Measurements from ENCODE around the gene FMN2. TPM values are rescaled to one million over a fixed set of nuclear protein-coding genes. Genes with fewer than 3 reads are reported as not detected.
A peak's percentile ranks its signal among the peaks of the same experiment; 100 is the strongest.

Gene FMN2
- total RNA-seq, 2 experiments from 2014 or later = not detected

DNA sequence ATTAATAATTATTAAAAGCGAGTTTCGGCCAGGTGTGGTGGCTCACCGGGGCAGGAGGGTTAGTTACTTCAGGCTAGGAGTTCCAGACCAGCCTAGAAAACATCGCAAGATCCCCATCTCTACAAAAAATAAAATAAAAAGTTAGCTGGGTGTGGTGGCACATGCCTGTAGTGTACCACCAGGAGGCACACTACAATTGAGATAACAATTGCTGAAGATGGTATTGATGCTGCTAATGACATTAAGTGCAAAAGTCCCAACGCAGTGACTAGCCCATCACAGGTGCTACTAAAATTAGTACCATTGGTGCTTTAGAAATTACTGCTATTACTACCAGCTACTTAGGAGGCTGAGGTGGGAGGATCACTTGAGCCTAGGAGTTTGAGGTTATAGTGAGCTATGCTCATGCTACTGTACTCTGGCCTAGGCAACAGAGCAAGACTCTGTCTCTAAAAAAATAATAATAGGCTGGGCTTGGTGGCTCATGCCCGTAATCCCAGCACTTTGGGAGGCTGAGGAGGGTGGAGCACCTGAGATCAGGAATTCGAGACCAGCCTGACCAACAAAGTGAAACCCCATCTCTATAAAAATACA, 363.6 kb downstream of the FMN2 start:
- POLR2A ChIA-PET = no interaction called here
- Histone ChIP-seq H3K27me3 (ENCODE audit: control insufficient read depth in 1 of 2, insufficient read depth in 2 of 2, low read length in 2 of 2) (no peaks in the 10 kb centered on the region), H3K9me3 (ENCODE audit: control insufficient read depth in 1 of 2, insufficient read depth in 1 of 2, low read length in 2 of 2) (no peaks in the 10 kb centered on the region), H3K36me3 (ENCODE audit: insufficient read depth, low read length) (no peaks in the 10 kb centered on the region), H3K27ac (ENCODE audit: low read depth in 1 of 2, low read length in 2 of 2) (no peak overlapping the region), H3K4me3 (ENCODE audit: low read length) (no peak overlapping the region), H3K4me1 (ENCODE audit: insufficient read depth, low read length) (no peaks in the 10 kb centered on the region)
- CTCF ChIA-PET = interaction anchor here (0.5 to 1.5 kb wide), 4 partner anchors 9 to 277 kb away, joined by 3 to 5 read pairs (median 4); no protein-coding TSS in a partner anchor
- H3K4me1 Mint-ChIP-seq (ENCODE audit: low read depth) = no peaks in the 10 kb centered on the region
- H3K36me3 Mint-ChIP-seq (ENCODE audit: low read depth) = no peaks in the 10 kb centered on the region
- ATAC-seq (ENCODE audit: poor library complexity) (no peak), DNase-seq (peak in 4 of 14 experiments; percentile 7 to 62 (median 48))
- no peaks in the 10 kb centered on the region for H3K9me3 Mint-ChIP-seq
- peak; percentile 29 for TF ChIP-seq CTCF (IDR thresholded peaks at IDR 0.05)
- H3K27ac Mint-ChIP-seq = no peak overlapping the region
- intact Hi-C loops (cut with DNase I, micrococcal nuclease) = loop anchor here (2.0 to 5.0 kb wide), 3 partner anchors 147 to 237 kb away; no protein-coding TSS in a partner anchor
- H3K4me3 Mint-ChIP-seq = no peak overlapping the region
- no peaks in the 10 kb centered on the region for H3K27me3 Mint-ChIP-seq

GRCh38 chr1:240457203-240457602, 365.5 kb downstream of the FMN2 start:
- no peaks in the 10 kb centered on the region for H3K9me3 ChIP-seq (ENCODE audit: control insufficient read depth in 1 of 2, insufficient read depth in 1 of 2, low read length in 2 of 2)
- H3K9me3 Mint-ChIP-seq = no peaks in the 10 kb centered on the region
- H3K27ac Mint-ChIP-seq = no peak overlapping the region
- H3K27me3 Mint-ChIP-seq = no peaks in the 10 kb centered on the region
- H3K4me3 Mint-ChIP-seq = no peak overlapping the region
- DNase-seq (no peak), ATAC-seq (ENCODE audit: poor library complexity) (no peak)
- H3K27ac ChIP-seq (ENCODE audit: low read depth in 1 of 2, low read length in 2 of 2) = no peak overlapping the region
- no peaks in the 10 kb centered on the region for H3K4me1 ChIP-seq (ENCODE audit: insufficient read depth, low read length)
- POLR2A ChIA-PET = no interaction called here
- H3K36me3 ChIP-seq (ENCODE audit: insufficient read depth, low read length) = no peaks in the 10 kb centered on the region
- no peak for TF ChIP-seq CTCF (IDR thresholded peaks at IDR 0.05)
- H3K4me3 ChIP-seq (ENCODE audit: low read length) = no peak overlapping the region
- no peaks in the 10 kb centered on the region for H3K27me3 ChIP-seq (ENCODE audit: control insufficient read depth in 1 of 2, insufficient read depth in 2 of 2, low read length in 2 of 2)
- H3K4me1 Mint-ChIP-seq (ENCODE audit: low read depth) = no peaks in the 10 kb centered on the region
- CTCF ChIA-PET = no interaction called here
- intact Hi-C loops (cut with DNase I, micrococcal nuclease) = loop anchor here in 1 of 2 experiments (5.0 kb wide), 2 partner anchors 145 to 235 kb away; no protein-coding TSS in a partner anchor
- no peaks in the 10 kb centered on the region for H3K36me3 Mint-ChIP-seq (ENCODE audit: low read depth)

DNA sequence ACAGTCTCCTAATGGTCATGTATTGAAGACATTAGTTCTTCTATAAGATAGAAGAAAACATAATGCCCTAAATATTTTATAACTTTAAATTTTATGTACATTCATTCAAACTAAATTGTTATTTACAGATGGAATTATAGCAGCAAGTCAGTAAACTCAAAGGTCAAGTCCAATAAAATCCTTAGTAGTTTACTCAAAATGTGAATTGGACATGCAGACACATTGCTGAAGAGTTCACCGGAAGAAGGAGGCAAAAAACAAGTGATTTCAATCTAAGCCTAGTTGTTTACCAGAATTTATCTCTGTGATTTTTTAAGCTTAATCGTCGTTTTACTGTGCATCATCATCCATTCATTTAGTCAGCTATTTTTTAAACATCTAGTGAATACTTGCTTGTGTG, 370.6 kb downstream of the FMN2 start:
- intact Hi-C loops (cut with DNase I, micrococcal nuclease) = no loop called here
- H3K27ac ChIP-seq (ENCODE audit: low read depth in 1 of 2, low read length in 2 of 2) = no peak overlapping the region
- Mint-ChIP-seq H3K4me1 (ENCODE audit: low read depth) (no peaks in the 10 kb centered on the region), H3K27me3 (no peaks in the 10 kb centered on the region), H3K36me3 (ENCODE audit: low read depth) (no peaks in the 10 kb centered on the region), H3K9me3 (no peaks in the 10 kb centered on the region), H3K4me3 (no peak overlapping the region), H3K27ac (no peak overlapping the region)
- DNase-seq = no peak
- no peak overlapping the region for H3K4me3 ChIP-seq (ENCODE audit: low read length)
- no peaks in the 10 kb centered on the region for H3K27me3 ChIP-seq (ENCODE audit: control insufficient read depth in 1 of 2, insufficient read depth in 2 of 2, low read length in 2 of 2)
- H3K36me3 ChIP-seq (ENCODE audit: insufficient read depth, low read length) = no peaks in the 10 kb centered on the region
- H3K4me1 ChIP-seq (ENCODE audit: insufficient read depth, low read length) = peaks cover 6% of the 10 kb centered on the region
- ChIA-PET CTCF (no interaction called here), POLR2A (no interaction called here)
- TF ChIP-seq CTCF (IDR thresholded peaks at IDR 0.05) = no peak
- ATAC-seq (ENCODE audit: poor library complexity) = no peak
- H3K9me3 ChIP-seq (ENCODE audit: control insufficient read depth in 1 of 2, insufficient read depth in 1 of 2, low read length in 2 of 2) = no peaks in the 10 kb centered on the region
